ENCODE data around the gene MPPED2.

Gene MPPED2

DNA sequence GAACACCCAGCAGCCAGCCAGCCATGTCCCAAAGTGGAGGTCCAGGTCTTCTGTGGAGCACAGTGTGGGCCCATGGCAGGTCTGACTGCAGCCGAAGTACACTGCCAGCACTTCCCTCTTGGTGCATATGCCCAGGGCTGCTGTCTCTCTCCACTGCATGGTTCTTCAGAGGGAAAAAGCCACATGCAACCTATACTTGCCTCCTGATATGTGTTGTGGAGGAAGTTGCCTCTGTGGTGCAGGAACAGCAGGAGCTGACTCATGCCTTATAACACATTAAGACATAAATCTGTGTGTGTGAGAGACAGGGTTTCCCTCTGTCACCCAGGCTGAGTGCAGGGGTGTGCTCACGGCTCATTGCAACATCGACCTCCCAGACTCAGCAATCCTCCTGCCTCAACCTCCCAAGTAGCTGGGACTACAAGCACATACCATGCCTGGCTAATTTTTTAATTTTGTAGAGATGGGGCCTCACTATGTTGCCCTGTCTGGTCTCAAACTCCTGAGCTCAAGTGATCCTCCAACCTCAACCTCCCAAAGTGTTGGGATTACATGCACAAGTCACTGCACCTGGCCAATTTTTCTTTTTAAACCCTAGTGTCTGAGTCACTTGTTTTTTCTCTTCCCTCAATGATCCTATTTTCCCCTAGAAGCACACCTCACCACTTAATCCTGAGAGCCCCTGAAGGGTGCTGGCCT is 98.8 kb downstream of the MPPED2 start:
- no peak for DNase-seq (ENCODE audit: low spot score)

DNA sequence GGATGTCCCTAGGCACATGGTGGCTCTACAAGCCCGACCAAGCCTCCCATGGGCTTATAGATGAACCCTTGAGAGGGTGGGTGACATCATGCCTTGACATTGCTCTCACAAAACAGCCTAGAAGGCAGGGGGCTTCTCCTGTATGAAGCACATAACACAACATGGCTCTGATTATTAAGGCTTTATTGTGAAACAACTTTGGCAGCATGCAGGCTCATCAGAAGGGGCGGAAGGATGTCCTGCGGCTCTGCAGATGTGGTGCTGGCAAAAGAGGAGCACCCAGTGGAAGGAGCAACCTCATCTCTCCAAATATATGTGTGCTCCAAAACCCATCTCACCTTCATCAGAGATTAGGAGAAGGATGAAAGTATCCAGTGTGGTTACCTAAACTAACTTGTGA is 100.4 kb downstream of the MPPED2 start:
- no peak for DNase-seq (ENCODE audit: low spot score)

DNA sequence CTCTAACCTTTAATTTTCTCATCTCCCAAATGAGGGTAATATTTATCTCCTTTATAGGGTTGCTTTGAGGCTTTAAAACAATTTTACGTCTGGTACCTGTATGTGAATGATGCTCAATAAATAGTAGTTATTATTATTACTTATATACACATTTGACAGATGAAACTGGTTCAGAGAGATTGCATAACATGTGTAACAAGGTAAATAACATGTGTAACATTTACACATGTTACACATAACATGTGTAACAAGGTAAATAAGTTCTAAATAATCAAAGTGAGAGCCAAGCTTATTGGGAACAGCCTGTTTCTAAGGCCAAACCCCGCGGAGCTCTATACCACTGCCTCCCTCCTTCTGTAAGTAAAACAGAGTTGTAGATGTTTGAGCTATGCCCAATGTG is 100.9 kb downstream of the MPPED2 start:
- DNase-seq (ENCODE audit: low spot score): no peak

DNA sequence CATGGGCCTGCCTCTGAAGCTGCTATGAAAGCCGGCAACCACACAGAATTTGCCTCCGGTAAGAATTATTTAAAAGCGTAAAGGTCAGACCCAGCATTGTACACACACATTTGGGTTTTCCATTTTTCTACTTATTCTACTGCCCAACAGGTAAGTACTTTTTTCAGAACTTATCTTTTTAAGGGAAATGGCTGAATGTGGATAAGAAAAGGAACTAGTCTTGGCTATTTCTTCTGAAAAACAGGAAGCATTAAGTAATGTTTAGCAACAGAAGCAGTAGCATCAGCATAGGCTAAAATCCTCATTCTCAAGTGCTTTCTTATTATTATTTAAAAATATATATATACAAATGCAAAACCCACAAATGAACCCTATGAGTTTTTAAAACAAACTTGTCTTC is 103.1 kb downstream of the MPPED2 start:
- DNase-seq (ENCODE audit: low spot score): no peak

DNA sequence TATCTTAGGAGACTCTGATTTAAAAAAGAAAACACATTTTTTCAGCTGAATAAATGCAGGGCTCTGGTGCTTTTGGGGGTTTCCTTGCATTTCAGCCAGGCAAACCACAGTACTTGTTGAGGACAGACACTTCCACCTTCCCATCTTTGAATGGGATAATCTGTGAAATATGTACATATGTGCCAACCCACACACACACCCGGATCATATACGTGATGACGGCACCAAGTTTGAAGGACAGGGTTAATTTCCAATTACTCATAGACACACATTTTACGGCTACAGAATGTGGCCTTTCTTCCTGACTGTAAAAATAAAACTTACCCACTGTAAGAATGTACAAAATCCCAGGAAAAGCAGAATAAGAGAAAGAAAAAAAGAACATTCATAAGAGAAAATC is 104.4 kb downstream of the MPPED2 start:
- no peak for DNase-seq (ENCODE audit: low spot score)

DNA sequence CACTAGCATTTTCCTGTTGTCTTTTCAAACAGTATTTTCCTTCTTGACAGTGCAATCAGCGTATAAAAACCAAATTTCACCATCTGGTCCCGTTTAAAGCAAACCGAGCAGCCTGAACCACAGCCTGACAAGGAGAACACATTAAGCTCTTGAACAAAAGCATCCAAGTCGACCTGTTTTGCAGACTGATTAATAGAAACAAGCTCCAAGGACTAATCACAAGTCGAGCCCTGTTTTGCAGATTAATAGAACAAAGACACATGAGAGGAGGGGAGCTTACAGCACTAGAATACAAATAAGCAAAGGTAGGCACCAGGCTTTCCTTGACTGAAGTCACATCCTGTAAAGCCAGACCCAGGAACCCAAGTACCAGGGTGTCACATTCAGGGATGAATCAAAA is 104.8 kb downstream of the MPPED2 start:
- peak; percentile 19 for DNase-seq (ENCODE audit: low spot score)

DNA sequence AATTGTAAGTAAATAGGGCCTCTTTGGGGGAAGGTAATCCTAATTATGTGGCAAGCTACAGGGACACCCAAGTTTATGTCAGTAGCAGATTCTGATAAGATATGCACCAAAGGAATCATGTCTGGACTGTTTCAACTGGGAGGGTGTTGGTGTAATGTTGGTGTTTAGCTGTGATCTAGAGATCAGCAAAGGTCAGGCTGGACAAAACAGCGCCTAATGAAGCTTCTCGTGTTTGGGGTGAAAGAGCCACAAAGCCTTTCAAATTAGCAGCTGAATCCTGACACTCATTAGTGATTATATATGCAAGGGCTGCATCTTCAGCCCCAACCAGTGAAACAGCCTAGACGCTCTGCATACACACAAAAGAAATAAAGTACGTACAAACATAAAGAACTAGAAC is 106.3 kb downstream of the MPPED2 start:
- no peak for DNase-seq (ENCODE audit: low spot score)

DNA sequence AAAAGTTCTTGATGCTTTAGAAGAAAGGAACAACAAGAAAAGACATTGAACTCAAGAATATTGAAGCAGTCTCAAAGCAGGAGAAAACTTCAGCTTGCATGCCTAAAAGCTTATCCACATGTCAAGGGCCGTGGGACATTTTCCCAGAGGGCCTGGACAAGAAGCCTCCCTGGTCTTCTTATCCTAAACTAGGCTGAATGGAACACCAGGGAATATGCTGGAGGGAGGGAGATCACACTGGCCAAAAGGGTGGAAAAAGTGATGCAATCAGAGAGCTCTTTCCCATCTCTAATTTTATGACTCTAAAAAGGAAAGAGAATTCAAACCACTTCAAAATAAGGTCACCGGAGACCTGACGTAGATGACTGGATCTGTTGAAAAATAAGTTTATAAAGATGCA is 107.2 kb downstream of the MPPED2 start:
- DNase-seq (ENCODE audit: low spot score): no peak

DNA sequence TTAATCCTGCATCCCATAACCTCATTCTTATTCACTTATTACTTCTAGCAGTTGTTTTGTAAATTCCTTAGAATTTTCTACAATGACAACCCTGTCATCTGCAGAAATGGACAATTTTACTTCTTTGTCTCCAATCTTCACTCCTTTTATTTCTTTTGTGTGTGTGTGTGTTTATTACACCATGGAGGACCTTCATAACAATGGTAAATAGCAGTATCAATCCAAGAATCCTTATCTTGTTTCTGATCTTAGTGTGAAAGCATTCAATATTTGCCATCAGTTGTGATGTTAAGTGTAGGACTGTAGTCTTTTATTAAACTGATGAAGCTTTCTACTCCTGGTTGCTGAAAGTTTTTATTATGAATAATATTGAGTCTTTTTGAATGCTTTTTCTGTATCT is 109.1 kb downstream of the MPPED2 start:
- DNase-seq (ENCODE audit: low spot score): no peak

DNA sequence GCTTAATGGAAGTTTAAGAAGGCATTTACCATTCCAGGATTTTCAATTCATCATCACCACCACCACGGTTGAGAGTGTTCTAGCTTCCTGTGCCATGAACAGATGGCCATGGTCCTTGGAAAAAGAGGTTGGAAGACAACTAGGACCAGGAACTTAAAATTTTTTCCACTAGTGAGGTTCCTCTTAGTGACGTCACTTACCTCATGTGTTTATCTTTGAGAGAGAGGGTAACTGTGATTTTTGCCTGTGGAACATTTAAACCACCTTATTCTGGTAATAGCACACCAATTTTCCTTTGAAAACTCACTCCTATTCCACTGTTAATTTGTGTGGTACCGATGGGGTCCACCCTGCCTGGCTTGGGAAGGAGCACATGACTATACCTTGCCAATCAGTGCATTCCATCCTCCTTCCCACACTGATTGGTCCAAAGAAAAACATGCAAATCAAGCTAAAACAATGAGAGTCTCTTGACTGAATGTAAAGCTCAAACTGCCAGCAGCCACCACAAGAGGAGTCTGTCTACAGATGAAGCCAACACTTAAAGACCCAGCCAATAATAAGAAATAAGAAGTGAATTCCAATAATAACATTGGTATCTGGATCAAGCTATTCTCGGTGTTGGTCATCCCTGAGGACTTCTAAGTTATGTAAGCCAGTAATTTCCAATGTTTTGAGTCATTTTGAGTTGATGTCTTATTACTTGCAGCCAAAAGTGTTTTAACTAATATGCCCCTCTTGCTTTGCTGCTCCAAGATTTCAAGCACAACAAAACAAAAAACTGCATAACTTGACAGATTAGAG is 111.8 kb downstream of the MPPED2 start:
- DNase-seq (ENCODE audit: low spot score): no peak

DNA sequence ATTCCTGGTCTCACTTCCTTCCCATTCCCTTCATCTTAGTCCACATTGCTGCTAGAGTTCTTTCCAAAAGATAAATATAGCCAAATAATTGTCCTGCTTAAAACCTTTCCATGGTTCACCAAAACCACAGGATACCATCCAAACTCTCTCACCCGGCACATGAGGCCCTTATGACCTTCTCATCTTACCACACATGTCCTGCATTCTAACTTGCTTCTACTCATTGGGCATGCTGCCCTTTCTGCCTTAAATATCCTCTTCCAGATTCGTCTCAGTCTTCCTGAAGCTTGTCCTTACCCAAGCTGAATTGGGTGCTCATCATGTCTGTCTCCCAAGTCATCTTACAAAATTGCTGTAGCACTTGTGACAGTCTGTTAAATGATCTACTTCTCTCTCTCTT is 114.9 kb downstream of the MPPED2 start:
- DNase-seq (ENCODE audit: low spot score): no peak

DNA sequence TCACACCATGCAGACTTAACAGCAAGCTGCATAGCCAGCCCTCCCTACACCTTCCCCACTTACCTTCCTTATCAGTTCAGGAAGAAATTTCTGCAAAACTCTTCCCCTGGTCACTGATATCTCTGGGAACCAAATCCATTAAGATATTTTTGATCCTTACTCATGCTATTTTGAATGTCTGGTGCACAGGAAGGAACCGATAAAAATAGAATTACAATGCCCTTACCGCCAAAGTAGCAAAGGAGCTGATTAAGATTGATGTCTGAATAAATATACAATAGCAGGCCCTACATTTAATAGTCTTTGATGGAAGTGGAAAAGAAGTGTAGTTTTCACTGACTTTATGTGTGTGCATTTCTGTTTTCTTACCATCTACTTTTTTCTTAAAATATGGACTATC is 117.3 kb downstream of the MPPED2 start:
- DNase-seq (ENCODE audit: low spot score): no peak

DNA sequence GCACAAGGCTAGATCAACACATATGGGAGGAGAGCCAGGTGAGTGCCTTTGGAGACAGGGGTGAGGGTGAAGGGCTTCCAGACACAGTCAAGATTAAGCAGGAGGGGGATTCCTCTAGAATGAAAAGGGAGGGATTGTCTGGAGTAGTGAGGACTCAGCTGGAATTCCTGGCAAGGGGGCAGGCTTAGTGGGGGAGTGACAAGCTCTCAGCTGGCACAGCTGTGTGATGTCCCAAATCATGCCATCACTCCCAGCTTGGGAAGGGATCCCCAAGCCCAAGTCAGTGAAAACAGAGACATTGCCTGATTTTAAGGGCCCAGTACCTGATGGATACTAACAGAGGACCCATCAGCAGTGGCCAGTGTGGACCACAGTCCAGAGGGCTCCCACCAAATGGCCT is 119.0 kb downstream of the MPPED2 start:
- DNase-seq (ENCODE audit: low spot score): no peak

DNA sequence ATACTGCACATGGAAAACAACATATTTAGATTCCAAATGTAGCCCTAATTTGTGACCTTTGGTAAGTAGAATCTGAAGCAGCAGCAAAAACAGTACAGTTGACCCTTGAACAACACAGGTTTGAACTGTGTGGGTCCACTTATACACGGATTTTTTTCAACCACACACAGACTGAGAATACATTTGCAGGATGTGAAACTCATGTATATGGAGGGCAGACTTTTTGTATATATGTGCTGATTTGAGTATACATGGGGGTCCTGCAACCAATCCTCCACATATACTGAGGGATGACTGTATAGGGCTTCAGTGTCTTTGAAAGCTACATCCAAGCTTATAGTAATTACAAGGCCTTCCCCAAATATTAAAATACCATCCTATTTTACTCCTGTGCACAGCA is 120.5 kb downstream of the MPPED2 start:
- DNase-seq (ENCODE audit: low spot score): no peak

DNA sequence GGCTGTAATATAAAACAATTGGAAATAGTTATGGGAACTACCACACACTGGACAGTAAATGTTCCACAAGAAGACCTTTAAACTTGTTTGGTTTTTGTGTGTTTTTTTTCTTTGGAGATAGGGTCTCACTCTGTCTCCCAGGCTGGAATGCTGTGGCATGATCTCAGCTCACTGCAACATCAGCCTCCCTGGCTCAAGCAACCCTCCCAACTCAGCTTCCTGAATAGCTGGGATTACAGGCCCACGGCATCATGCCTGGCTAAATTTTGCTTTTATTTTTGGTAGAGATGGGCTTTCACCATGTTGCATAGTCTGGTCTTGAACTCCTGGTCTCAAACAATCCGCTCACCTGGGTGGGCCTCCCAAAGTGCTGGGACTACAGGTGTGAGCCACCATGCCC is 121.0 kb downstream of the MPPED2 start:
- no peak for DNase-seq (ENCODE audit: low spot score)

DNA sequence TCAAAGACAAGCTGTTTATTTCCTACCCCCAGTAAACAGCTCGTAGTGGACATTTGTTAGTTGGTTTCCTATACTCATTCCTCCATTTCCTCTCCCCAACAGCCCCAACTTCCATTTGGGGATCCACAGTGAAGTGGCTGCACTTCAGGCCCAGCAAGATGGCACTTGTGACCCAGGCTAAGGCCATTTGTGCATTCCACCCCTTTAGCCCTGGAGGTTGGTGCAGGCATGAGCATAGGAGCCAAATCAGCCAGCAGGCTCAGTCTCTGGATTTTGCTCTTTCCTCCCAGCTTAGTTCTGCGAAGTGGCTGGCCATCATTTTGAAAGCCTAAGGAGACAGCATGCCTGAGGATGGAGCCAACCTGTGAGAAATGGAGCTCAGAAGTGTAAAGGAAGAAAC is 122.9 kb downstream of the MPPED2 start:
- no peak for DNase-seq (ENCODE audit: low spot score)

DNA sequence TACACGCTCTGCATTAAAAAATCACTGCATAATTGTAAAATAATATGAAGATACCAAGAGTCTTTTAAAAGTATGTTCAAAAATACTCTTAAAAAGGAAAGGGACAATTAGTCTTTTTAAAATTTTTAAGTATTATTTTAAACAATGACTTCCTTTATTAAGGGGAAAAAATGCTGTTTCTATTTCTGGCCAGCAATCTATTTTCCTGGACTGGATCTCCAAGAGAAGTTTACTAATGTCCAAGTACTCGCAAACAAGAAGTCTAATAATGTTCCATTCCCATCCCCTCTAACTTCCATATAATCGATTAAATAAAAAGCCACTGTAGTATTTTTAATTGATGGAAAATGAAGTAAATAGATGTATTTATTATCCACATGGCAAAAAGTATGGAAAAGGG is 123.7 kb downstream of the MPPED2 start:
- DNase-seq (ENCODE audit: low spot score): no peak

DNA sequence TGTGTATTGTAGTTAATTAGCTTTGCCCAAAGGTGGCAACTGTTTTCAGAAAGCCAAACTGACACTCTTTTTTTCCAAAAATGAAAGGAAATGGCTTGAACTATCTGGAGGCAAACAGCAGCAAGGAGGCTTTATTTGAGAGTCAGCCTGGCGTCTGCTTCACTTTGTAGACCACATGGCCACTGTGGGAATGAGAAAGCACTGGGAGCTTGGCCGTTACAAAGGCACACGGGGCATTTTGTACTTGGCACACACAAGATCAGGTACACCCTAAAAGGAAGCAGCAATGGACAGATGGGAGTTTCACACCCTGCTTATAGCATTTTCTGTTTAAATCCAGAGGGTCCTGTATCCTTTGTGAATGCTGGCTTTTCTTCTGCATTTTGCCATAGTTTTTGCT is 126.3 kb downstream of the MPPED2 start:
- DNase-seq (ENCODE audit: low spot score): no peak

DNA sequence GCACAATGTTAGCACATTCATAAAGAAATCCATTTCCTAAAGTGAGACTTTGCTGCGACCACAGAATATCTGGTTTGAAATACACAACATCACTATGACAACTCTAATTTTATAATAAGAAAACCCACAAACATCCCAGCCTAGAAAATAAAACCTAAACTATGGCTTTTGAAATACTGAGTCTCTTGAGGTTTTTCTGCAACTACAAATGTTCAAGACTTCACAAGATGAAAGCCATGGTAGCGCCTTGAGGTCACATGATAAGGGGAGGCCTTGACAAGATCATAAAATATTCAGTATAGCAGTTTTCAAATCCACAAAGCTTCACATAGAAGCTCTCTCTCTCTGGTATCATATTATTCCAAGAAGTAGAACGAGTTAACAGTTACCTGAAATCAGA is 126.8 kb downstream of the MPPED2 start:
- DNase-seq (ENCODE audit: low spot score): no peak

DNA sequence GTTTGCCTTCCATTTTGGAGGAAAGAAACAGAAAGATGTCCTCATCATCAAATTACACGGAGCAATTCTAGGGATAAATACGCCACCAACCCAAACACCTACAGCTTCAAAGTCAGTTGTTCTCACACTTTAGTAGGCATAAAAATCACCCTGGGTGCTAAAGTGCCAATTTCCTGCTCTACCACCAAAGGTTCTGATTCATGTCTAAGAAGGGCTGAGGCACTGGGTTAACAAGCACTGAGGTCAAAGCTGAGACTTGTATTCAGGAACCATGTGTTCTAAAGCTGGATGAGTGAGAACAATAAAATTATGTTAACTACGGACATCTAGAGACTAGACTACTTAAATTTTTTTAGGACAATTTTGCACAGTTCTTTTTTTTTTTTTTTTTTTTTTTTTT is 127.6 kb downstream of the MPPED2 start:
- no peak for DNase-seq (ENCODE audit: low spot score)

DNA sequence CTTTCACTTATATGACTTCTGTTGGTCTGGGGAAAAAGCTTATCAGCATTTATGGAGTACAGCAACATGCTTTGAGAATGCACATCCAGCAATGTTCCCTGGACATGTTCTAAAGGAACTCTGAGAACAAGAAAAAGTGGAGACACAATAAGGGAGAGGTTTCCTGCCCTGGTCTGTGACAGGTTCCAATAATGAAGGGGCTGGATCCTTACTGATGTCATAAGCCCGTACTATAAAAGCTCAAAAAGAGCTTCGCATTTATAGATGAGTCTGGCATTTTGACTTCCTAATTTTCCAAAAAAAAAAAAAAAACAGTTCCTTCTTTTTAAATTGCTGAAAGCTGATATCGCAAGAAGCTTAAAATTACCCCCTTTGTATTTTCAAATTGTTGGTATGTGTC is 129.1 kb downstream of the MPPED2 start:
- DNase-seq (ENCODE audit: low spot score): no peak

DNA sequence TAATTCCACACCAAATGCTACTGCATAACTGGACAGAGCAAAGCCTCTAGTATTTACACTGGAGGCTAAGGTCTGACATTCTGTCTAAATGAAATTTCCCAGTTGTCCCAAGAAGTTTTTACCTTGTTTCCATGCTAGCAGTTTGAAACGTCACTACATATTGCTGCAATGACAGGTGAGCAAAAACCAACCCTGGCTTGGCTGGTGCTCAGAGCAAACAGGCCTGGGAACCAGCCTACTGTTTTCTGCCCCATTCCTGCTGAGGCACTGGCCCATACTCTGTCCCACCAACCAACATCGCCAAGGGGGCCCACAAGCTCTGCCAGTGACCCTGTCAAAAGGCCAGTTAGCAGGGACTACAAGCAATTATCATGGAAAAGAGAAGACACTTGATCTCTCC is 131.1 kb downstream of the MPPED2 start:
- no peak for DNase-seq (ENCODE audit: low spot score)

DNA sequence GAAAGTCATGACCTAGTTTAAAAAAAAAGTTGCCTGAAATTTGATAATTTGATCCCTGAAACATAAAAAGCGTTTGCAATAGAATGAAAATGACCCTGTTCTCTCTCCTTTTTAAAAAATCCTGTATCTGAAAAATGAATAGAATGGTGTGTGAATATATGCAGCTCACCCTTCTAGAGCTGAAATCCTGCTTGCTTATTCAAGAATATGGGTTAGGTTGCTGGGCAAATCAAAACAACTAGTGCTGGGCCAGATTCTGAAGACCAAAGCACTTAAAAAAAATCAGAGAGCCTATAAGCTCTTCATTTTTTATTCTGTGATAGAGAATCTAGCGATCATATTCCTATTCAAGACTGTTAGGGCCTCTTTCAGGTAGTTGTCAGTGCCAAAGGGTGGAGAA is 131.6 kb downstream of the MPPED2 start:
- DNase-seq (ENCODE audit: low spot score): no peak

DNA sequence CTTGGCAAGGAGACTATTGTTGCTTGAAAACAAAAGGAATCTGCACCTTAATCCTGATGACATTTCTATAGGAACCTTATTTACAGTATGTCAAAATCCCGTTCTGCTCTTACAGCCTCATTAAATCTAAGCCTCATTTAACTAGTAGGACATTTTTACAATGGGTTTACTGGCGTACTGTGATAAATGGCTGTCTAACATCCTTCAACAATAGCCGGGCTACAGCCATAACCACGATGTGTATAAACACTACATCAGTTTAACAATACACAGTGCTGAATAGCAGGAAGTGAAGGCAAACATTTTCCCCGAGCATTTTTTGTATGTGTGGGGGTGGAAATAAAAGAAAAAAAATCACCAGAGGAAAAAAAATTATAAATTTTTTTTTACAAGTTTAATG is 132.0 kb downstream of the MPPED2 start:
- no peak for DNase-seq (ENCODE audit: low spot score)

All from cerebellar cortex (tissue), 1 donor.